ENCODE measurements around the gene ABCB4.
"Not testable (repeated sequence)": the region's sequence is repeated elsewhere in the genome, so short reads cannot be mapped to it uniquely, and the experiment has no call there.

Gene ABCB4

DNA sequence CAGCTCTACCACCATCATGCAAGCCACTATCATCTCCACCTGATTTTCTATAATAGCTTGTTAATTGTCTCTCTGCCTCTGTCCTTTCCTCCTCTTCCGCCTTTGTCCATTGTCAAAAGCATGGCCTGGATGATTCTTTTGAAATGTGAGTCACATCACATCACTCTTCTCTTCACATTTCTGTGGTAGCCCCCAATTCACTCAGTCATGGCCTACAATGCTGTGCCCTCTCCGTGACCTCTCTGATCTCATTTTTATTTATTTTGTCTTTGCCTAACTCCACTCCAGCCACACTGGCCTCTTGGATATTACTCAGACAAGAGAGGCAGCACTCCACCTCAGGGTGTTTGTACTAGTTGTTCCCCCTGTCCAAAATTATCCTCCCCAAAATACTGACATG, 4.9 kb upstream of the ABCB4 start:
- no peak overlapping the region for H3K4me3 ChIP-seq (ENCODE audit: low read depth, low read length)
- TF ChIP-seq, protein P1, sequence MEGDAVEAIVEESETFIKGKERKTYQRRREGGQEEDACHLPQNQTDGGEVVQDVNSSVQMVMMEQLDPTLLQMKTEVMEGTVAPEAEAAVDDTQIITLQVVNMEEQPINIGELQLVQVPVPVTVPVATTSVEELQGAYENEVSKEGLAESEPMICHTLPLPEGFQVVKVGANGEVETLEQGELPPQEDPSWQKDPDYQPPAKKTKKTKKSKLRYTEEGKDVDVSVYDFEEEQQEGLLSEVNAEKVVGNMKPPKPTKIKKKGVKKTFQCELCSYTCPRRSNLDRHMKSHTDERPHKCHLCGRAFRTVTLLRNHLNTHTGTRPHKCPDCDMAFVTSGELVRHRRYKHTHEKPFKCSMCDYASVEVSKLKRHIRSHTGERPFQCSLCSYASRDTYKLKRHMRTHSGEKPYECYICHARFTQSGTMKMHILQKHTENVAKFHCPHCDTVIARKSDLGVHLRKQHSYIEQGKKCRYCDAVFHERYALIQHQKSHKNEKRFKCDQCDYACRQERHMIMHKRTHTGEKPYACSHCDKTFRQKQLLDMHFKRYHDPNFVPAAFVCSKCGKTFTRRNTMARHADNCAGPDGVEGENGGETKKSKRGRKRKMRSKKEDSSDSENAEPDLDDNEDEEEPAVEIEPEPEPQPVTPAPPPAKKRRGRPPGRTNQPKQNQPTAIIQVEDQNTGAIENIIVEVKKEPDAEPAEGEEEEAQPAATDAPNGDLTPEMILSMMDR (IDR thresholded peaks at IDR 0.05; ENCODE audit: borderline replicate concordance, insufficient read depth, low read depth, low read length), result no peak

DNA sequence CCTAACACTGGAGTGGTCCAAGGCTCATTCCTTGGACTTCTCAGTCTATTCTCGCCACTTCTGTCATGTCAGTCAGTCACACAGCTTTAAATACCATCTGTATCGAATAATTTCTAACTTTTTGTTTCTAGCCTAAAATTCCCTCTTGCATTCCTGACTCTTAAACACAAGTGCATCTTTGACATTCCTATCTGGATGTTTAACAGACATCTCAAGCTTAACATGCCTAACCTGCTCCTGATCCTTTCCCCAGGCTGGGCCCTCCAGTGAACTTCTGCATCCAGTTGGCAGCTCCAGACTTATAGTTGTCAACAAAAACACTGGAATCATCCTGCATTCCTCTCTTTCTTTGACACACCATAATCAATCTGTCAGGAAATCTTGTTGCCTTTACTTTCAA, 4.5 kb upstream of the ABCB4 start:
- TF ChIP-seq, protein P1 (IDR thresholded peaks at IDR 0.05; ENCODE audit: borderline replicate concordance, insufficient read depth, low read depth, low read length), result no peak
- H3K4me3 ChIP-seq (ENCODE audit: low read depth, low read length), result no peak overlapping the region

DNA sequence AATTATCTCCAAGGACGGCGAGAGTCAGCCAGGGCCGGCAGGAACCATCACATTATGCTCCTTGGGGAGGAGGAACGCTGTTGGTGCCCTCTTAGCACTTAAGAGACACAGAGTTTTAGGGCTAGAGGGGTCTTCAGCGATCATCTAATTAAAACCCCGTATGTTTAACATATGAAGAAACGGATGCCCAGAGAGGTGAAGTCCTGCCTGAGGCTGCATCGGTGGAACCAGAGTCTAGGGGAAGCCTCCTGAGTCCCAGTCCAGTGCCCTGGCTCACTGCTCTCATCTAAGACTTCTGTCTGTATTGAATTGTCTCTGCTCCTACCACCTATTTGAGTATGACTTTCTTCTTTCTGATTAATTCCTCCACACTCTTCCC, 688 bp upstream of the ABCB4 start:
- H3K4me3 ChIP-seq (ENCODE audit: low read depth, low read length), result no peak overlapping the region
- TF ChIP-seq, protein P1 (IDR thresholded peaks at IDR 0.05; ENCODE audit: borderline replicate concordance, insufficient read depth, low read depth, low read length), result no peak

DNA sequence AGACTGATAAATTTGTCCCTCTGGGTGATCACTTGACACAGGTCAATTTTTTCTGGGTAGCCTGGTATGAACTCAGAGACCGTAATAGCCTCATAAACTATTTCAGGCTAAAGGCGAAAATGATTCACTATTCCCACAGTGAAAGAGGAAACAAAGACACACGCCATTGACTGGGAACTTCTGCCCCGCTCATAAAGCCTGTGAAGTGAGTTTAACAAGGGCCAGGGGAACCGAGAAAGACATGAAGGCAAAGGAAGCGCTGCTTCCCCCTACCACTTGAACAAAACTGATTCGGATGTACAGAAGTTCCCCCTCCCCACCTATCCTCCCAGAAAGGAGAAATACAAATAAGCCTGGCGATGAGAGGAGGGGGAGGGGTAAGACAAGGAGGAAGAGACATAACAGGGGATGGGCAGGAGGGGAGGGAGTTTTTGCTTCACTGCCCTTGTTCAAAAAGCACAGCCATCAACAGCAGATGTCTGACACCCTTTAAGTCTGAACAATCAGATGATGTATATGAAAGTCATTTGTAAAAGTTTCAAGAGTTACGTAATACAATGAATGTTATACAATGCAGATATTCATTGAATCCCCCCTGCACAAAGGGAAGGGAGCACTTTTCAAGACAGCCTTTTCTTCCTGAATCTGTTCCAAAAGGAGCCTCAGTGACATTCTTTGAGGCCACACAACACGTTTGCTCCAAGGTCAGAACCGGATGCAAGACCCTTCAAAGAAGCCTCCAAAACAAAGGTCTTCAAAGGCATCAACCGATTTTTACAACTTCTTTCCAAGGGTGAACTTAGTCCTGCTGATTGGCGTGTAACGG, 734 bp downstream of the ABCB4 start:
- peak overlapping the region; percentile 62 for H3K4me3 ChIP-seq (ENCODE audit: low read depth, low read length)
- TF ChIP-seq, protein P1 (IDR thresholded peaks at IDR 0.05; ENCODE audit: borderline replicate concordance, insufficient read depth, low read depth, low read length), result no peak

DNA sequence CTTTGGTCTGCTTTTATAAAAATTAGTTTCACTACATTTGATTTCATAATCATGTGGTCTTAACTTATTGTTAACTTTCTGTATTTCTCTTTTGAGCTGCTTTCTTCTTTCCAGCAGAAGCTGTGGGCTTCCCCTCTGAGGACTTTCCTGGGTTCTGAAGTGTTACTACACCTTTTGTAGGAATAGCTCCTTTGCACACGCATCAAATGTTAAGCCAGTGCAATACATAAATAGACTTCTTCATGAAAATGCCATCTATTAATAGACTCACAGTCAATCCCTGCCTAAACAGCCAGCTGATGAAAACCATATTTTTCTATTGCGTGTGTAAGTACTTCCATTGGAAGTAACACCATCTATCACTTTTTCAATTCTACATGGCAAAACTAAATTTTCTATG, 1.5 kb downstream of the ABCB4 start:
- TF ChIP-seq, protein P1 (IDR thresholded peaks at IDR 0.05; ENCODE audit: borderline replicate concordance, insufficient read depth, low read depth, low read length), result no peak
- H3K4me3 ChIP-seq (ENCODE audit: low read depth, low read length), result no peak overlapping the region

DNA sequence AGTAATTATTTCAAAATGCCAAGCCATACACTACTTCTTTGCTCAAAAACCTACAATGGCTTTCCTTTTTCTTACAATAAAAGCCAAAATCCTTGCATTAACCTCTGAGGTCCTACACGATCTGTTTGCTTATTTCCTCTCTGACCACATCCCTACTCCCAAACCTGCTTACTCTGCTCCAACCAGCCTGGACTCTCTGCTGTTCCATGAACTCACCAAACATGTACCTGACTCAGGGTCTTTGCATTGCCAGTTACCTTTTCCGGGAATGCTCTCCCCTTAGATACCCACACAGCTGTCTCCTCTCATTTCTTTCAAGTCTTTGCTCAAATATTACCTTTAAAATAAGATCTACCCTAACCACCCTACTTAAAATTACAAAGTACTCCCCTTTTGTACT, 2.3 kb downstream of the ABCB4 start:
- TF ChIP-seq, protein P1 (IDR thresholded peaks at IDR 0.05; ENCODE audit: borderline replicate concordance, insufficient read depth, low read depth, low read length), result no peak
- no peak overlapping the region for H3K4me3 ChIP-seq (ENCODE audit: low read depth, low read length)

DNA sequence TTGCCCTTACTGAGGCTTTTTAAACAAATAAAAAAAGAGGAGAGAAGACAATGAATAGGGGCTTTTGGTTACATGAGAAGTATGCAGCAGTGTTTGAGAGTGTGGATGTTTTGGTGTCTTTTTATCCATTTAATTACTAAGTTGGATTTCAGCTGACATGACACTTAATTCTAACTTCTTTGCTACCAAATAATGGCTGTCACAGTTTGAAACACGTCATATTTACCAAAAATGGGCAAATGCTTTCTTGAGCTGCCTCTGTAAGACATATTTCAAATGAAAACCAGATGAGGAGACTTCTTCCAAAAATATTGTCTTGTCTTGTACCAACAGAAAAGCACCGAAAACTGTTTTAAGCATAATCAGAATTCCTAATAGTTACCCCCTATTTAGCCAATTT, 4.0 kb downstream of the ABCB4 start:
- no peak overlapping the region for H3K4me3 ChIP-seq (ENCODE audit: low read depth, low read length)
- TF ChIP-seq, protein P1 (IDR thresholded peaks at IDR 0.05; ENCODE audit: borderline replicate concordance, insufficient read depth, low read depth, low read length), result no peak

DNA sequence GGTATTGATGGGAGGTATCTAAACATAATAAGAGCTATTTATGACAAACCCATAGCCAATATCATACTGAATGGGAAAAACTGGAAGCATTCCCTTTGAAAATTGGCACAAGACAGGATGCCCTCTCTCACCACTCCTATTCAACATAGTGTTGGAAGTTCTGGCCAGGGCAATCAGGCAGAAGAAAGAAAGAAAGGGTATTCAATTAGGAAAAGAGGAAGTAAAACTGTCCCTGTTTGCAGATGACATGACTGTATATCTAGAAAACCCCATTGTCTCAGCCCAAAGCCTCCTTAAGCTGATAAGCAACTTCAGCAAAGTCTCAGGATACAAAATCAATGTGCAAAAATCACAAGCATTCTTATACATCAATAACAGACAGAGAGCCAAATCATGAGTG, 6.3 kb downstream of the ABCB4 start:
- not testable (repeated sequence) for H3K4me3 ChIP-seq (ENCODE audit: low read depth, low read length)

DNA sequence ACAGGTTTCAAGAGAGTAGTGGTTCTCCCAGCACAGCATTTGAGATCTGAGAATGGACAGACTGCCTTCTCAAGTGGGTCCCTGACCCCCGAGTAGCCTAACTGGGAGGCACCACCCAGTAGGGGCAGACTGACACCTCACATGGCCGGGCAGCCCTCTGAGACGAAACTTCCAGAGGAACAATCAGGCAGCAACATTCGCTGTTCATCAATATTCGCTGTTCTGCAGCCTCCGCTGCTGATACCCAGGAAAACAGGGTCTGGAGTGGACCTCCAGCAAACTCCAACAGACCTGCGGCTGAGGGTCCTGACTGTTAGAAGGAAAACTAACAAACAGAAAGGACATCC, 10.0 kb downstream of the ABCB4 start:
- H3K4me3 ChIP-seq (ENCODE audit: low read depth, low read length), result not testable (repeated sequence)

DNA sequence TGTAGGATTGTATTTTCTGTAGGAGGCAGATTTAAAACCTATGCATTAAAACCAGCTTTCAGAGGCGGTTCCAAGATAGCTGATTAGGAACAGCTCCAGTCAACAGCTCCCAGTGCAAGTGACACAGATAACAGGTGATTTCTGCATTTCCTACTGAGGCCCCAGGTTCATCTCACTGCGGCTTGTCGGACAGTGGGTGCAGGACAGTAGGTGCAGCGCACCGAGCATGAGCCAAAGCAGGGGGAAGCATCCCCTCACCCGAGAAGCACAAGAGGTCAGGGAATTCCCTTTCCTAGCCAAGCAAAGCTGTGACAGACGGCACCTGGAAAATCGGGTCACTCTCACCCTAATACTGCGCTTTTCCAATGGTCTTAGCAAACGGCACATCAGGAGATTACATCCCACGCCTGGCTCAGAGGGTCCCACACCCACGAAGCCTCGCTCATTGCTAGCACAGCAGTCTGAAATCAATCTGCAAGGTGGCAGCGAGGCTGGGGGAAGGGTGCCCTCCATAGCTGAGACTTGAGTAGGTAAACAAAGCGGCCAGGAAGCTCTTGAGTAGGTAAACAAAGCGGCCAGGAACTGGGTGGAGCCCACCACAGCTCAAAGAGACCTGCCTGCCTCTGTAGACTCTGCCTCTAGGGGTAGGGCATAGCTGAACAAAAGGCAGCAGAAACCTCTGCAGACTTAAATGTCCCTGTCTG, 10.5 kb downstream of the ABCB4 start:
- not testable (repeated sequence) for H3K4me3 ChIP-seq (ENCODE audit: low read depth, low read length)
